ENCODE results near the gene SLC44A1.

DNA sequence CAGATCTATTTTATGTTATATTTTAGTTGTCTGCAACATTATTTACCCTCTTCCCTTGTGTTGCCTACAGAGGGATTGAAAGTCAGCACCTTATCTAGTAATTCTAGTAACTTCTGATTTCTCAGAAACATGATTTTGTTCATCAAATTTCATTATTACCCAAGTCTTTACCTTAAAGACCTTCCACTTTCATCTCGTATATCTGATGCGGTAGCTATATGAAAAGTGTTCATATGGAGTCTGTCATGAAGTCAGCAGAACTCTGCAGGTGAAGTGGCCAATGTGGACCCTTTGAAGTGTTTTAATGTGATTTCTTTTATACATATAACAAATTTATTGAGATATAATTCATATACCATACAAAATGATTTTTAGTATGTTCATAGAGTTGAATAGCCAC, 40.0 kb downstream of the SLC44A1 start:
- TF ChIP-seq, protein P1, sequence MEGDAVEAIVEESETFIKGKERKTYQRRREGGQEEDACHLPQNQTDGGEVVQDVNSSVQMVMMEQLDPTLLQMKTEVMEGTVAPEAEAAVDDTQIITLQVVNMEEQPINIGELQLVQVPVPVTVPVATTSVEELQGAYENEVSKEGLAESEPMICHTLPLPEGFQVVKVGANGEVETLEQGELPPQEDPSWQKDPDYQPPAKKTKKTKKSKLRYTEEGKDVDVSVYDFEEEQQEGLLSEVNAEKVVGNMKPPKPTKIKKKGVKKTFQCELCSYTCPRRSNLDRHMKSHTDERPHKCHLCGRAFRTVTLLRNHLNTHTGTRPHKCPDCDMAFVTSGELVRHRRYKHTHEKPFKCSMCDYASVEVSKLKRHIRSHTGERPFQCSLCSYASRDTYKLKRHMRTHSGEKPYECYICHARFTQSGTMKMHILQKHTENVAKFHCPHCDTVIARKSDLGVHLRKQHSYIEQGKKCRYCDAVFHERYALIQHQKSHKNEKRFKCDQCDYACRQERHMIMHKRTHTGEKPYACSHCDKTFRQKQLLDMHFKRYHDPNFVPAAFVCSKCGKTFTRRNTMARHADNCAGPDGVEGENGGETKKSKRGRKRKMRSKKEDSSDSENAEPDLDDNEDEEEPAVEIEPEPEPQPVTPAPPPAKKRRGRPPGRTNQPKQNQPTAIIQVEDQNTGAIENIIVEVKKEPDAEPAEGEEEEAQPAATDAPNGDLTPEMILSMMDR (IDR thresholded peaks at IDR 0.05), result no peak
- TF ChIP-seq POLR2AphosphoS5 (IDR thresholded peaks at IDR 0.05), result no peak
